BLaER1 treated with 17β-estradiol and CSF1 and Interleukin-3, amounts not matched to agents 10 nM and 100 nM (cell line): Measurements from ENCODE around the gene ERGIC1.
"Not testable (repeated sequence)": the region's sequence is repeated elsewhere in the genome, so short reads cannot be mapped to it uniquely, and the experiment has no call there.

Source experiments
- H3K27ac ChIP-seq, 11 experiments: shearing (Covaris generic); formaldehyde crosslinking; 2 replicates each; pipeline ENCODE4 v1.8.1; 2022
- H3K27me3 ChIP-seq, 11 experiments: shearing (Covaris generic); formaldehyde crosslinking; 2 replicates each; pipeline ENCODE4 v1.8.1; 2022
- H3K36me3 ChIP-seq, 11 experiments: shearing (Covaris generic); formaldehyde crosslinking; 2 replicates each; pipeline ENCODE4 v1.8.1; 2022
- H3K4me1 ChIP-seq, 10 experiments: shearing (Covaris generic); formaldehyde crosslinking; 2 replicates each; pipeline ENCODE4 v1.8.1; 2022
- H3K4me2 ChIP-seq, 11 experiments: shearing (Covaris generic); formaldehyde crosslinking; 2 replicates each; pipeline ENCODE4 v1.8.1; 2022
- H3K4me3 ChIP-seq, 10 experiments: shearing (Covaris generic); formaldehyde crosslinking; 2 replicates each; pipeline ENCODE4 v1.8.1; 2022
- H3K9ac ChIP-seq, 11 experiments: shearing (Covaris generic); formaldehyde crosslinking; 2 replicates each; pipeline ENCODE4 v1.8.1; 2022
- H3K9me3 ChIP-seq, 11 experiments: shearing (Covaris generic); formaldehyde crosslinking; replicated peaks in 1 of 11; 2 replicates each; pipeline ENCODE4 v1.8.1; 2022
- H4K20me1 ChIP-seq, 11 experiments: shearing (Covaris generic); formaldehyde crosslinking; 2 replicates each; pipeline ENCODE4 v1.8.1; 2022
- Cebpa-rat ChIP-seq, 11 experiments: shearing (Covaris generic); IDR thresholded peaks; 2 replicates each; pipeline ENCODE4 v1.8.1; 2022

ERGIC1 gene

GRCh38 chr5:172858511-172858989 lies 24.5 kb downstream of the ERGIC1 start:
- H3K27ac ChIP-seq, result peak overlapping the region in 7 of 11 experiments; percentile 3 to 53 (median 43); a peak in 11 of 22 replicates
- H3K27me3 ChIP-seq, result no peaks in the 10 kb centered on the region
- H3K4me2 ChIP-seq, result peak overlapping the region in 9 of 11 experiments; percentile 2 to 72 (median 55); a peak in 16 of 22 replicates
- peak overlapping the region in 6 of 11 experiments; percentile 10 to 64 (median 32); a peak in 10 of 22 replicates for H3K9ac ChIP-seq
- no peak overlapping the region for H3K4me3 ChIP-seq
- no peak for TF ChIP-seq Cebpa-rat (IDR thresholded peaks at IDR 0.05)
- peaks cover 7 to 92% (median 41%) of the 10 kb centered on the region in 11 experiments; a peak in 18 of 22 replicates for H3K36me3 ChIP-seq
- peaks cover 48 to 98% (median 94%) of the 10 kb centered on the region in 10 experiments for H3K4me1 ChIP-seq
- peaks cover 15 to 85% (median 32%) of the 10 kb centered on the region in 11 experiments; a peak in 19 of 22 replicates for H4K20me1 ChIP-seq
- H3K9me3 ChIP-seq, result no peaks in the 10 kb centered on the region

GRCh38 chr5:172858990-172859811 lies 25.1 kb downstream of the ERGIC1 start:
- peaks cover 41 to 97% (median 88%) of the 10 kb centered on the region in 10 experiments for H3K4me1 ChIP-seq
- peak overlapping the region in 9 of 11 experiments; percentile 2 to 72 (median 55); a peak in 16 of 22 replicates for H3K4me2 ChIP-seq
- H3K9me3 ChIP-seq, result no peaks in the 10 kb centered on the region
- H3K27ac ChIP-seq, result peak overlapping the region in 7 of 11 experiments; percentile 15 to 53 (median 43); a peak in 12 of 22 replicates
- peak overlapping the region in 7 of 11 experiments; percentile 10 to 64 (median 35); a peak in 9 of 22 replicates for H3K9ac ChIP-seq
- H3K36me3 ChIP-seq, result peaks cover 7 to 92% (median 44%) of the 10 kb centered on the region in 11 experiments; a peak in 18 of 22 replicates
- H3K4me3 ChIP-seq, result no peak overlapping the region
- H4K20me1 ChIP-seq, result peaks cover 15 to 87% (median 32%) of the 10 kb centered on the region in 11 experiments; a peak in 19 of 22 replicates
- no peak for TF ChIP-seq Cebpa-rat (IDR thresholded peaks at IDR 0.05)
- H3K27me3 ChIP-seq, result no peaks in the 10 kb centered on the region

GRCh38 chr5:172859966-172860365 lies 25.9 kb downstream of the ERGIC1 start:
- Histone ChIP-seq H3K27me3 (no peaks in the 10 kb centered on the region), H3K27ac (peak overlapping the region in 3 of 11 experiments; percentile 6 to 53 (median 8); a peak in 2 of 22 replicates), H3K9ac (peak overlapping the region in 5 of 11 experiments; percentile 1 to 48 (median 10); a peak in 3 of 22 replicates), H3K4me3 (no peak overlapping the region), H3K4me2 (peak overlapping the region in 10 of 11 experiments; percentile 1 to 72 (median 56); a peak in 16 of 22 replicates), H4K20me1 (peaks cover 15 to 93% (median 32%) of the 10 kb centered on the region in 11 experiments; a peak in 19 of 22 replicates), H3K36me3 (peaks cover 7 to 90% (median 42%) of the 10 kb centered on the region in 11 experiments; a peak in 18 of 22 replicates), H3K4me1 (peaks cover 34 to 97% (median 88%) of the 10 kb centered on the region in 10 experiments), H3K9me3 (no peaks in the 10 kb centered on the region)
- no peak for TF ChIP-seq Cebpa-rat (IDR thresholded peaks at IDR 0.05)

GRCh38 chr5:172860520-172861443 lies 26.7 kb downstream of the ERGIC1 start:
- peak overlapping the region in 6 of 11 experiments; percentile 19 to 56 (median 44); a peak in 10 of 22 replicates for H3K27ac ChIP-seq
- no peaks in the 10 kb centered on the region for H3K27me3 ChIP-seq
- H3K4me2 ChIP-seq, result peak overlapping the region; percentile 31 to 72 (median 59); a peak in 20 of 22 replicates
- H3K4me1 ChIP-seq, result peaks cover 33 to 97% (median 88%) of the 10 kb centered on the region in 10 experiments
- no peak for TF ChIP-seq Cebpa-rat (IDR thresholded peaks at IDR 0.05)
- peak overlapping the region in 5 of 11 experiments; percentile 2 to 48 (median 17); a peak in 5 of 22 replicates for H3K9ac ChIP-seq
- H3K36me3 ChIP-seq, result peaks cover 1 to 82% (median 34%) of the 10 kb centered on the region in 11 experiments; a peak in 14 of 22 replicates
- H4K20me1 ChIP-seq, result peaks cover 15 to 93% (median 32%) of the 10 kb centered on the region in 11 experiments; a peak in 19 of 22 replicates
- H3K9me3 ChIP-seq, result no peaks in the 10 kb centered on the region
- H3K4me3 ChIP-seq, result no peak overlapping the region

- Histone ChIP-seq H4K20me1 (peaks cover 19 to 93% (median 37%) of the 10 kb centered on the region in 11 experiments; a peak in 19 of 22 replicates), H3K27ac (peak overlapping the region in 5 of 11 experiments; percentile 26 to 56 (median 44); a peak in 4 of 22 replicates), H3K4me3 (no peak overlapping the region), H3K27me3 (no peaks in the 10 kb centered on the region), H3K9ac (peak overlapping the region in 2 of 11 experiments; percentile 17 to 48; a peak in 2 of 22 replicates), H3K36me3 (peaks cover 0 to 80% (median 27%) of the 10 kb centered on the region in 11 experiments; a peak in 14 of 22 replicates), H3K9me3 (no peaks in the 10 kb centered on the region), H3K4me2 (peak overlapping the region; percentile 30 to 72 (median 59); a peak in 21 of 22 replicates), H3K4me1 (peaks cover 33 to 97% (median 89%) of the 10 kb centered on the region in 10 experiments)
- no peak for TF ChIP-seq Cebpa-rat (IDR thresholded peaks at IDR 0.05)
Measured at GRCh38 chr5:172861461-172861860, 27.4 kb downstream of the ERGIC1 start.

- Histone ChIP-seq H3K27ac (peak overlapping the region in 6 of 11 experiments; percentile 5 to 48 (median 16); a peak in 7 of 22 replicates), H3K9me3 (no peaks in the 10 kb centered on the region), H3K36me3 (peaks cover 0 to 78% (median 24%) of the 10 kb centered on the region in 11 experiments; a peak in 13 of 22 replicates), H3K9ac (0 out of 22 replicates have a peak overlapping the region, but pooled peaks of 1 of the 11 experiments have one; percentile 7), H4K20me1 (peaks cover 27 to 93% (median 41%) of the 10 kb centered on the region in 11 experiments; a peak in 20 of 22 replicates), H3K4me3 (no peak overlapping the region), H3K4me2 (peak overlapping the region; percentile 44 to 72 (median 64)), H3K27me3 (no peaks in the 10 kb centered on the region), H3K4me1 (peaks cover 36 to 98% (median 89%) of the 10 kb centered on the region in 10 experiments)
- no peak for TF ChIP-seq Cebpa-rat (IDR thresholded peaks at IDR 0.05)
Measured at GRCh38 chr5:172862165-172862801, 28.2 kb downstream of the ERGIC1 start.

- not testable (repeated sequence) for H3K9me3 ChIP-seq, H3K4me3 ChIP-seq, H3K27me3 ChIP-seq, H3K9ac ChIP-seq, H3K27ac ChIP-seq
- Histone ChIP-seq H4K20me1 (peaks cover 18 to 95% (median 43%) of the 10 kb centered on the region in 11 experiments; a peak in 20 of 22 replicates), H3K4me2 (peak overlapping the region in 3 of 11 experiments; percentile 18 to 96 (median 90); a peak in 1 of 22 replicates), H3K36me3 (peaks cover 0 to 73% (median 11%) of the 10 kb centered on the region in 11 experiments; a peak in 13 of 22 replicates), H3K4me1 (peaks cover 53 to 99% (median 91%) of the 10 kb centered on the region in 10 experiments)
Measured at GRCh38 chr5:172864171-172864570, 30.1 kb downstream of the ERGIC1 start.
